Activated CD8-positive, alpha-beta memory T cell treated with anti-CD3 and anti-CD28 coated beads for 48 hours (primary cell): ENCODE measurements around the gene ZSCAN23.
A peak's percentile ranks its signal among the peaks of the same experiment; 100 is the strongest.

ENCODE experiments used
- DNase-seq, 3 experiments: peaks; one replicate each; pipeline ENCODE4 v3.0.0-alpha.2; 2020; ENCODE audit warnings: low read depth in 2 of 3, low spot score in 2 of 3

Gene ZSCAN23

GRCh38 chr6:28383235-28384142 lies 59.8 kb downstream of the ZSCAN23 start:
- peak in 2 of 3 experiments; percentile 5 to 17 for DNase-seq
